ENCODE data around the gene HCN4. TPM values are rescaled to one million over a fixed set of nuclear protein-coding genes. Genes with fewer than 3 reads are reported as not detected.

Gene HCN4
- total RNA-seq, 1 donor from 2014 or later, result 0.41 TPM

- no peak for TF ChIP-seq CTCF (IDR thresholded peaks at IDR 0.05)
- no peaks in the 10 kb centered on the region for H3K4me1 Mint-ChIP-seq
- no peak overlapping the region for H3K4me3 Mint-ChIP-seq
- Histone ChIP-seq H3K4me3 (no peak overlapping the region), H2AFZ (replicated peaks) (no peak overlapping the region), H3K36me3 (no peaks in the 10 kb centered on the region), H3K4me2 (no peak overlapping the region), H3K27me3 (no peaks in the 10 kb centered on the region), H3K79me2 (ENCODE audit: low read depth) (no peaks in the 10 kb centered on the region), H3F3A (ENCODE audit: low read depth) (no peaks in the 10 kb centered on the region), H4K20me1 (ENCODE audit: low read depth) (no peaks in the 10 kb centered on the region), H3K4me1 (no peaks in the 10 kb centered on the region), H3K9ac (no peak overlapping the region), H3K27ac (no peak overlapping the region), H3K9me3 (ENCODE audit: low read depth) (no peaks in the 10 kb centered on the region)
- no peaks in the 10 kb centered on the region for H3K9me3 Mint-ChIP-seq
- peaks cover 10% of the 10 kb centered on the region for H3K27me3 Mint-ChIP-seq (ENCODE audit: insufficient read depth, low read depth)
- no peak overlapping the region for H3K27ac Mint-ChIP-seq
- no peak for DNase-seq (ENCODE audit: low spot score)
- H3K36me3 Mint-ChIP-seq, result peaks cover 10% of the 10 kb centered on the region
These were observed 75.0 kb downstream of the HCN4 start for GRCh38 chr15:73293773-73294172.

GRCh38 chr15:73291441-73291840, 77.3 kb downstream of the HCN4 start:
- no peak overlapping the region for H2AFZ ChIP-seq (replicated peaks)
- no peaks in the 10 kb centered on the region for H3K4me1 ChIP-seq
- H3F3A ChIP-seq (ENCODE audit: low read depth), result no peaks in the 10 kb centered on the region
- H3K4me3 ChIP-seq, result no peak overlapping the region
- no peaks in the 10 kb centered on the region for H3K27me3 ChIP-seq
- Mint-ChIP-seq H3K4me3 (no peak overlapping the region), H3K27ac (no peak overlapping the region), H3K27me3 (ENCODE audit: insufficient read depth, low read depth) (peaks cover 5% of the 10 kb centered on the region), H3K36me3 (peaks cover 9% of the 10 kb centered on the region), H3K9me3 (no peaks in the 10 kb centered on the region), H3K4me1 (no peaks in the 10 kb centered on the region)
- H3K36me3 ChIP-seq, result no peaks in the 10 kb centered on the region
- no peaks in the 10 kb centered on the region for H3K9me3 ChIP-seq (ENCODE audit: low read depth)
- no peak overlapping the region for H3K27ac ChIP-seq
- no peak overlapping the region for H3K4me2 ChIP-seq
- H4K20me1 ChIP-seq (ENCODE audit: low read depth), result no peaks in the 10 kb centered on the region
- no peak for DNase-seq (ENCODE audit: low spot score)
- H3K9ac ChIP-seq, result no peak overlapping the region
- no peak for TF ChIP-seq EZH2 (IDR thresholded peaks at IDR 0.05)
- TF ChIP-seq EZH2phosphoT487 (IDR thresholded peaks at IDR 0.05), result no peak
- TF ChIP-seq CTCF (IDR thresholded peaks at IDR 0.05), result no peak
- no peaks in the 10 kb centered on the region for H3K79me2 ChIP-seq (ENCODE audit: low read depth)

GRCh38 chr15:73287019-73287418, 81.7 kb downstream of the HCN4 start:
- H2AFZ ChIP-seq (replicated peaks), result no peak overlapping the region
- H3K36me3 Mint-ChIP-seq, result peaks cover 16% of the 10 kb centered on the region
- TF ChIP-seq EZH2phosphoT487 (IDR thresholded peaks at IDR 0.05) (no peak), EZH2 (IDR thresholded peaks at IDR 0.05) (no peak), CTCF (IDR thresholded peaks at IDR 0.05) (no peak)
- no peak overlapping the region for H3K9ac ChIP-seq
- H3K27ac Mint-ChIP-seq, result no peak overlapping the region
- H3K4me1 ChIP-seq, result no peaks in the 10 kb centered on the region
- no peak overlapping the region for H3K4me3 ChIP-seq
- no peak overlapping the region for H3K4me2 ChIP-seq
- no peaks in the 10 kb centered on the region for H3K9me3 ChIP-seq (ENCODE audit: low read depth)
- no peaks in the 10 kb centered on the region for H3K4me1 Mint-ChIP-seq
- no peak overlapping the region for H3K4me3 Mint-ChIP-seq
- no peaks in the 10 kb centered on the region for H3K36me3 ChIP-seq
- H3K79me2 ChIP-seq (ENCODE audit: low read depth), result no peaks in the 10 kb centered on the region
- no peaks in the 10 kb centered on the region for H3F3A ChIP-seq (ENCODE audit: low read depth)
- no peak for DNase-seq (ENCODE audit: low spot score)
- H3K27ac ChIP-seq, result no peak overlapping the region
- no peaks in the 10 kb centered on the region for H3K9me3 Mint-ChIP-seq
- H4K20me1 ChIP-seq (ENCODE audit: low read depth), result no peaks in the 10 kb centered on the region
- H3K27me3 Mint-ChIP-seq (ENCODE audit: insufficient read depth, low read depth), result no peaks in the 10 kb centered on the region
- no peaks in the 10 kb centered on the region for H3K27me3 ChIP-seq

- no peaks in the 10 kb centered on the region for H3K4me1 ChIP-seq
- peaks cover 16% of the 10 kb centered on the region for H3K36me3 Mint-ChIP-seq
These were observed 82.4 kb downstream of the HCN4 start for GRCh38 chr15:73286311-73286710.

More at GRCh38 chr15:73286311-73286710, 82.4 kb downstream of the HCN4 start:
- Mint-ChIP-seq H3K4me3 (no peak overlapping the region), H3K27ac (no peak overlapping the region), H3K4me1 (no peaks in the 10 kb centered on the region), H3K9me3 (no peaks in the 10 kb centered on the region), H3K27me3 (ENCODE audit: insufficient read depth, low read depth) (no peaks in the 10 kb centered on the region)
- H3K36me3 ChIP-seq, result no peaks in the 10 kb centered on the region
- H3K9ac ChIP-seq, result no peak overlapping the region
- no peaks in the 10 kb centered on the region for H3K27me3 ChIP-seq
- TF ChIP-seq CTCF (IDR thresholded peaks at IDR 0.05) (no peak), EZH2 (IDR thresholded peaks at IDR 0.05) (no peak)
- H4K20me1 ChIP-seq (ENCODE audit: low read depth), result no peaks in the 10 kb centered on the region
- H3K79me2 ChIP-seq (ENCODE audit: low read depth), result no peaks in the 10 kb centered on the region
- no peaks in the 10 kb centered on the region for H3K9me3 ChIP-seq (ENCODE audit: low read depth)
- DNase-seq (ENCODE audit: low spot score), result no peak
- H3K4me3 ChIP-seq, result no peak overlapping the region
- H3K4me2 ChIP-seq, result no peak overlapping the region
- no peak overlapping the region for H2AFZ ChIP-seq (replicated peaks)
- H3K27ac ChIP-seq, result no peak overlapping the region
- H3F3A ChIP-seq (ENCODE audit: low read depth), result no peaks in the 10 kb centered on the region

Data from neural progenitor cell (in vitro differentiated cells).